Measurements from ENCODE around the gene STK25. TPM values are rescaled to one million over a fixed set of nuclear protein-coding genes. Genes with fewer than 3 reads are reported as not detected.

STK25 gene
- total RNA-seq, 1 experiment from 2014 or later = 171 TPM

- Histone ChIP-seq H3K36me3 (ENCODE audit: insufficient read depth, low read length, poor library complexity, severe bottlenecking) (peaks cover 17% of the 10 kb centered on the region), H3K27ac (ENCODE audit: low read depth, low read length, poor library complexity, severe bottlenecking) (no peak overlapping the region), H3K4me3 (ENCODE audit: low read depth, low read length, poor library complexity, severe bottlenecking) (no peak overlapping the region), H3K9me3 (ENCODE audit: low read depth, low read length, poor library complexity, severe bottlenecking) (no peaks in the 10 kb centered on the region), H3K4me1 (ENCODE audit: insufficient read depth, low read length, poor library complexity, severe bottlenecking) (no peaks in the 10 kb centered on the region), H3K27me3 (replicated peaks; ENCODE audit: insufficient read depth, low read depth, low read length, poor library complexity) (no peaks in the 10 kb centered on the region)
- no peak for TF ChIP-seq CTCF (conservative IDR thresholded peaks at IDR 0.05; ENCODE audit: low read depth, low read length)
- peak; percentile 12 for DNase-seq (ENCODE audit: low spot score)
- no TSS peak for BruUV-seq (replicated peaks)
- CTCF ChIA-PET = no interaction called here
- intact Hi-C loops (cut with micrococcal nuclease; ENCODE audit: unreplicated experiment) = no loop called here
- POLR2A ChIA-PET (ENCODE audit: low non-redundant PET) = no interaction called here
These were observed 64.7 kb downstream of the STK25 start for GRCh38 chr2:241443486-241444223.

Small RNA genes within 50 kb of the gene (microRNA-seq; reads per million reads assigned to microRNA genes)
- gene MIR3133 = not detected

Other genes with a start within 250 kb of the STK25 start
- gene HDLBP, start 192.9 kb downstream of the STK25 start, total RNA-seq (2021) = 510 and 581 TPM in 2 replicates
- gene SEPTIN2, start 192.7 kb downstream of the STK25 start, total RNA-seq (2021) = 342 and 360 TPM in 2 replicates
- 53.3 and 72.1 TPM in 2 replicates for gene FARP2, start 152.3 kb downstream of the STK25 start, total RNA-seq (2021)
- 2.7 and 4.0 TPM in 2 replicates for gene BOK, start 50.2 kb upstream of the STK25 start, total RNA-seq (2021)
- 82.0 and 84.9 TPM in 2 replicates for gene THAP4, start 128.6 kb upstream of the STK25 start, total RNA-seq (2021)
- 102 and 122 TPM in 2 replicates for gene ATG4B, start 129.1 kb upstream of the STK25 start, total RNA-seq (2021)
- gene DTYMK, start 178.2 kb upstream of the STK25 start, total RNA-seq (2021) = 139 TPM in 2 replicates
- gene ING5, start 193.5 kb upstream of the STK25 start, total RNA-seq (2021) = 70.3 and 75.5 TPM in 2 replicates
- gene D2HGDH, start 226.0 kb upstream of the STK25 start, total RNA-seq (2021) = 30.7 and 44.3 TPM in 2 replicates

All from A673 (cell line).